NB4 (cell line): Measurements from ENCODE around the gene OPCML.

Experiments
- MYC ChIP-seq: IDR thresholded peaks from 2 replicates; pipeline ENCODE4 v1.6.1; 2011; ENCODE audit warnings: low read depth, low read length
- POLR2A ChIP-seq: IDR thresholded peaks from 2 replicates; pipeline ENCODE4 v1.6.1; 2011; ENCODE audit warnings: mild to moderate bottlenecking; ENCODE audit not compliant: insufficient read length; ENCODE audit errors: extremely low read depth
- TF ChIP-seq, protein P1 (sequence below): IDR thresholded peaks from one replicate; pipeline ENCODE4 v1.5.1; 2012; ENCODE audit warnings: low read depth, low read length

DNA sequence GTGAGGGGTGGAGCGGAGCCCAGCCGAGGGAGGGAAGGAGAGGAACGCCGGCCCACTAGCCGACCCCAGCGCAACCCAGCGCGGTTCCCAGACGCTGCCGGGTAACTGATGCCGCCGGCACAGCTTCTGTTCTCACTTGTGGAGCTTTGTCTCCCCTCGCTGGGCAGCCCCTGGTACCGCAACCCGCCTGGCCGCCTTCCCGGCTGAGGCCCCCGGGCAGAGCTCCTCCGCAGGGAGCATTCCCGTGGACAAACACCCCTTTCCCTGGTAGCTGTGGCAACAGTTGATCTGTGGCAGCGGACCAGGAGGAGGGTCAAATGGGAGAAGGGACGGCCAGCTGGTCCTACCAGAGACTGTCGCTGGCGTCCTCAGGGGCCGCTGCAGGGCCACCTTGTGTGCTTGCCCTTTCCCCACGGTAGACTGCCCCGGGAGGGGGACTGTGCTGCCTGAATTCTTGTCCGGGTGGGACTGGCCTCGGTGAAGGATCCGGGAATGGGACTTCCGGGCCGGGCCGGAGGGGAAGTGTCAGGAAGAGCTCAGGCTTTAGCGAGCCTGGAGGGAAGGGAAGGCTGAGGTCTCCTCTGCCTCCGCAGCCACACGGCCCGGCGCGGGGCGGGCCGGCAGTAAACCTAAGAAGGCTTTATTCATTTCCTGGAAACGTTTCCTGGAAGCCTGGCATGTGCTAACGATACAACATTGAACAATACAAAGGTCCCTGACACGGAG is 468.0 kb downstream of the OPCML start:
- TF ChIP-seq, protein P1, sequence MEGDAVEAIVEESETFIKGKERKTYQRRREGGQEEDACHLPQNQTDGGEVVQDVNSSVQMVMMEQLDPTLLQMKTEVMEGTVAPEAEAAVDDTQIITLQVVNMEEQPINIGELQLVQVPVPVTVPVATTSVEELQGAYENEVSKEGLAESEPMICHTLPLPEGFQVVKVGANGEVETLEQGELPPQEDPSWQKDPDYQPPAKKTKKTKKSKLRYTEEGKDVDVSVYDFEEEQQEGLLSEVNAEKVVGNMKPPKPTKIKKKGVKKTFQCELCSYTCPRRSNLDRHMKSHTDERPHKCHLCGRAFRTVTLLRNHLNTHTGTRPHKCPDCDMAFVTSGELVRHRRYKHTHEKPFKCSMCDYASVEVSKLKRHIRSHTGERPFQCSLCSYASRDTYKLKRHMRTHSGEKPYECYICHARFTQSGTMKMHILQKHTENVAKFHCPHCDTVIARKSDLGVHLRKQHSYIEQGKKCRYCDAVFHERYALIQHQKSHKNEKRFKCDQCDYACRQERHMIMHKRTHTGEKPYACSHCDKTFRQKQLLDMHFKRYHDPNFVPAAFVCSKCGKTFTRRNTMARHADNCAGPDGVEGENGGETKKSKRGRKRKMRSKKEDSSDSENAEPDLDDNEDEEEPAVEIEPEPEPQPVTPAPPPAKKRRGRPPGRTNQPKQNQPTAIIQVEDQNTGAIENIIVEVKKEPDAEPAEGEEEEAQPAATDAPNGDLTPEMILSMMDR: peak; percentile 36
- TF ChIP-seq POLR2A (no peak), MYC (no peak)
